Stimulated activated CD4-positive, alpha-beta T cell treated with anti-CD3 and anti-CD28 coated beads, TNF-alpha, amount 100 ng/mL, for 48 hours (primary cell): ENCODE measurements around the gene PTPN14.

Experiments used
- DNase-seq, 3 donors: peaks; one replicate each; pipeline ENCODE4 v3.0.0-alpha.2; 2020; ENCODE audit warnings: low read depth in 3 of 3

Gene PTPN14

GRCh38 chr1:214454569-214455396 is 96.6 kb downstream of the PTPN14 start:
- no peak for DNase-seq

GRCh38 chr1:214453109-214453722 is 98.2 kb downstream of the PTPN14 start:
- DNase-seq, result no peak

GRCh38 chr1:214452152-214452784 is 99.1 kb downstream of the PTPN14 start:
- no peak for DNase-seq

- DNase-seq, result peak in 2 of 3 donors; percentile 5 to 54
These were observed 99.8 kb downstream of the PTPN14 start for GRCh38 chr1:214451596-214451995.

- DNase-seq, result no peak
These were observed 102.0 kb downstream of the PTPN14 start for GRCh38 chr1:214449371-214449770.

- DNase-seq, result no peak
These were observed 102.9 kb downstream of the PTPN14 start for GRCh38 chr1:214448536-214448935.

- no peak for DNase-seq
These were observed 103.9 kb downstream of the PTPN14 start for GRCh38 chr1:214447557-214447871.

- no peak for DNase-seq
These were observed 104.4 kb downstream of the PTPN14 start for GRCh38 chr1:214446772-214447556.

GRCh38 chr1:214445831-214446614 is 105.4 kb downstream of the PTPN14 start:
- DNase-seq, result no peak

GRCh38 chr1:214445199-214445598 is 106.2 kb downstream of the PTPN14 start:
- DNase-seq, result no peak

- DNase-seq, result no peak
These were observed 107.0 kb downstream of the PTPN14 start for GRCh38 chr1:214444182-214444939.

GRCh38 chr1:214441119-214441518 is 110.3 kb downstream of the PTPN14 start:
- no peak for DNase-seq

GRCh38 chr1:214440219-214440965 is 111.0 kb downstream of the PTPN14 start:
- DNase-seq, result no peak

- DNase-seq, result peak; percentile 13 to 58 (median 30)
These were observed 111.9 kb downstream of the PTPN14 start for GRCh38 chr1:214439352-214440119.

GRCh38 chr1:214438530-214438929 is 112.9 kb downstream of the PTPN14 start:
- DNase-seq, result no peak

GRCh38 chr1:214438075-214438474 is 113.3 kb downstream of the PTPN14 start:
- DNase-seq, result no peak

GRCh38 chr1:214435867-214436266 is 115.5 kb downstream of the PTPN14 start:
- no peak for DNase-seq

GRCh38 chr1:214432245-214432644 is 119.2 kb downstream of the PTPN14 start:
- no peak for DNase-seq
